ENCODE results near the gene HK2. TPM values are rescaled to one million over a fixed set of nuclear protein-coding genes. Genes with fewer than 3 reads are reported as not detected.

The HK2 gene
- total and polyA plus RNA-seq, 2 of the 4 experiments (the other 2 are of a cell fraction), result 17.4 to 20.9 TPM

DNA sequence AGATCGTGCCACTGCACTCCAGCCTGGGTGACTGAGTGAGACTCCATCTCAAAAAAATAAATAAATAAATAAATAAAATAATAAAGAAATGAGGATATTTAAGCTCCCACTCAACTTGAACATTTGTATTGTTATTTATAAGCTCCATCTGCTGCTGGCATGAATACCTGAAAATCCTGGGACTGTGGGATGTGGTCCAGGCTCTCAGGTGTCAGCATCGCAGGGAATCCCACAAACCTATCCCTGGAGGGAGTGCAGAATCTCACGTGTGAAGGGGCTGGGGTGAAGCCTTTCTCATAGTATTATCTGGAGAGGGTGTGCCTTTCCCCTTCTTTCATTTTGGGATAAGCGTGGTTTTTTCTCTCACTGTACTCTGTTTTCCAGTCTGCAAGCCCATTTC, 77.1 kb downstream of the HK2 start:
- Histone ChIP-seq H4K20me1 (ENCODE audit: insufficient read depth, low read length) (no peaks in the 10 kb centered on the region), H3K79me1 (ENCODE audit: low read depth in 1 of 2, low read length in 2 of 2) (no peaks in the 10 kb centered on the region), H3K9me1 (ENCODE audit: insufficient read depth, low read length) (peaks cover 7% of the 10 kb centered on the region), H3K27ac (ENCODE audit: insufficient read depth, low read length) (no peak overlapping the region), H3K4me3 (ENCODE audit: insufficient read depth, low read depth, low read length) (no peak overlapping the region), H2AK5ac (ENCODE audit: low read depth, low read length) (no peak overlapping the region), H2AFZ (replicated peaks; ENCODE audit: low read length, poor library complexity) (no peak overlapping the region), H3K4me2 (ENCODE audit: low read depth, low read length) (no peak overlapping the region), H3K14ac (replicated peaks; ENCODE audit: low read depth, low read length) (no peak overlapping the region), H4K91ac (ENCODE audit: insufficient read depth, low read depth, low read length) (no peak overlapping the region), H2BK120ac (ENCODE audit: low read depth, low read length) (no peak overlapping the region), H3K4me1 (ENCODE audit: control insufficient read depth, insufficient read depth, low read length) (peaks cover 8% of the 10 kb centered on the region), H2BK15ac (ENCODE audit: low read depth, low read length) (no peak overlapping the region), H3K9ac (ENCODE audit: low read depth, low read length) (no peak overlapping the region), H3K36me3 (ENCODE audit: control insufficient read depth, insufficient read depth, low read length) (no peaks in the 10 kb centered on the region), H2BK20ac (ENCODE audit: low read depth, low read length) (no peak overlapping the region), H3K27me3 (ENCODE audit: control insufficient read depth, insufficient read depth, low read length) (no peaks in the 10 kb centered on the region), H3K23ac (ENCODE audit: low read depth, low read length) (no peak overlapping the region), H4K8ac (ENCODE audit: low read depth in 2 of 2, low read length in 2 of 2) (no peak overlapping the region), H3K18ac (ENCODE audit: low read depth, low read length) (no peak overlapping the region), H3K4ac (ENCODE audit: low read depth, low read length) (no peak overlapping the region), H2AK9ac (replicated peaks; ENCODE audit: low read depth, low read length, poor library complexity) (no peak overlapping the region), H2BK5ac (ENCODE audit: low read depth, low read length, poor library complexity, severe bottlenecking) (no peak overlapping the region), H3K9me3 (ENCODE audit: control insufficient read depth, insufficient read depth, low read length) (no peaks in the 10 kb centered on the region), H3K56ac (ENCODE audit: extremely low read depth, insufficient read depth, low read length) (no peak overlapping the region), H4K5ac (ENCODE audit: low read depth, low read length) (no peak overlapping the region)
- dilution Hi-C loops (cut with HindIII; ENCODE audit: low sequenced_read_pairs, unreplicated experiment), result no loop called here
- intact Hi-C loops (cut with micrococcal nuclease), result no loop called here
- no peak for DNase-seq
- no CpG with 5 or more reads among the region's 4 CpGs for WGBS, 2 experiments (ENCODE audit: extremely low coverage in 2 of 2, insufficient read length in 1 of 2)
- no TSS peak for BruUV-seq (replicated peaks)
- in situ Hi-C loops (cut with MboI; ENCODE audit: low sequenced_read_pairs), result loop anchor here (10.0 to 25.0 kb wide), 2 partner anchors 494 to 701 kb away; no protein-coding TSS in a partner anchor
- ATAC-seq (ENCODE audit: low read depth), result no peak
- CTCF ChIA-PET, result no interaction called here
- POLR2A ChIA-PET (ENCODE audit: unreplicated experiment), result no interaction called here
- TF ChIP-seq RFX5 (IDR thresholded peaks at IDR 0.05; ENCODE audit: low read depth, low read length), result no peak
- no peak for TF ChIP-seq MAZ (IDR thresholded peaks at IDR 0.05; ENCODE audit: borderline replicate concordance, low read depth, low read length)
- TF ChIP-seq CEBPB (IDR thresholded peaks at IDR 0.05; ENCODE audit: low read depth, low read length), result no peak
- no peak for TF ChIP-seq RAD21 (IDR thresholded peaks at IDR 0.05; ENCODE audit: low read length)
- no peak for TF ChIP-seq BHLHE40 (IDR thresholded peaks at IDR 0.05; ENCODE audit: low read depth, low read length)
- TF ChIP-seq, protein P1, sequence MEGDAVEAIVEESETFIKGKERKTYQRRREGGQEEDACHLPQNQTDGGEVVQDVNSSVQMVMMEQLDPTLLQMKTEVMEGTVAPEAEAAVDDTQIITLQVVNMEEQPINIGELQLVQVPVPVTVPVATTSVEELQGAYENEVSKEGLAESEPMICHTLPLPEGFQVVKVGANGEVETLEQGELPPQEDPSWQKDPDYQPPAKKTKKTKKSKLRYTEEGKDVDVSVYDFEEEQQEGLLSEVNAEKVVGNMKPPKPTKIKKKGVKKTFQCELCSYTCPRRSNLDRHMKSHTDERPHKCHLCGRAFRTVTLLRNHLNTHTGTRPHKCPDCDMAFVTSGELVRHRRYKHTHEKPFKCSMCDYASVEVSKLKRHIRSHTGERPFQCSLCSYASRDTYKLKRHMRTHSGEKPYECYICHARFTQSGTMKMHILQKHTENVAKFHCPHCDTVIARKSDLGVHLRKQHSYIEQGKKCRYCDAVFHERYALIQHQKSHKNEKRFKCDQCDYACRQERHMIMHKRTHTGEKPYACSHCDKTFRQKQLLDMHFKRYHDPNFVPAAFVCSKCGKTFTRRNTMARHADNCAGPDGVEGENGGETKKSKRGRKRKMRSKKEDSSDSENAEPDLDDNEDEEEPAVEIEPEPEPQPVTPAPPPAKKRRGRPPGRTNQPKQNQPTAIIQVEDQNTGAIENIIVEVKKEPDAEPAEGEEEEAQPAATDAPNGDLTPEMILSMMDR (conservative IDR thresholded peaks at IDR 0.05; ENCODE audit: low read depth, low read length), result no peak
- no peak for TF ChIP-seq CHD1 (IDR thresholded peaks at IDR 0.05; ENCODE audit: low read depth, low read length)
- no peak for TF ChIP-seq NFE2L2 (IDR thresholded peaks at IDR 0.05; ENCODE audit: low read depth, low read length)
- no peak for TF ChIP-seq RCOR1 (IDR thresholded peaks at IDR 0.05; ENCODE audit: insufficient replicate concordance, low read length)
- TF ChIP-seq, protein P2, sequence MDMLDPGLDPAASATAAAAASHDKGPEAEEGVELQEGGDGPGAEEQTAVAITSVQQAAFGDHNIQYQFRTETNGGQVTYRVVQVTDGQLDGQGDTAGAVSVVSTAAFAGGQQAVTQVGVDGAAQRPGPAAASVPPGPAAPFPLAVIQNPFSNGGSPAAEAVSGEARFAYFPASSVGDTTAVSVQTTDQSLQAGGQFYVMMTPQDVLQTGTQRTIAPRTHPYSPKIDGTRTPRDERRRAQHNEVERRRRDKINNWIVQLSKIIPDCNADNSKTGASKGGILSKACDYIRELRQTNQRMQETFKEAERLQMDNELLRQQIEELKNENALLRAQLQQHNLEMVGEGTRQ (IDR thresholded peaks at IDR 0.05; ENCODE audit: low read depth, low read length), result no peak
- TF ChIP-seq POLR2A (IDR thresholded peaks at IDR 0.05; ENCODE audit: low read depth, low read length), result no peak
- no peak for TF ChIP-seq FOS (IDR thresholded peaks at IDR 0.05; ENCODE audit: low read depth, low read length)
- TF ChIP-seq MAFK (IDR thresholded peaks at IDR 0.05; ENCODE audit: low read depth, low read length), result no peak
- TF ChIP-seq MXI1 (IDR thresholded peaks at IDR 0.05; ENCODE audit: borderline replicate concordance, low read depth, low read length), result no peak
- TF ChIP-seq SMC3 (IDR thresholded peaks at IDR 0.05; ENCODE audit: low read depth, low read length), result no peak
- TF ChIP-seq, protein P3, sequence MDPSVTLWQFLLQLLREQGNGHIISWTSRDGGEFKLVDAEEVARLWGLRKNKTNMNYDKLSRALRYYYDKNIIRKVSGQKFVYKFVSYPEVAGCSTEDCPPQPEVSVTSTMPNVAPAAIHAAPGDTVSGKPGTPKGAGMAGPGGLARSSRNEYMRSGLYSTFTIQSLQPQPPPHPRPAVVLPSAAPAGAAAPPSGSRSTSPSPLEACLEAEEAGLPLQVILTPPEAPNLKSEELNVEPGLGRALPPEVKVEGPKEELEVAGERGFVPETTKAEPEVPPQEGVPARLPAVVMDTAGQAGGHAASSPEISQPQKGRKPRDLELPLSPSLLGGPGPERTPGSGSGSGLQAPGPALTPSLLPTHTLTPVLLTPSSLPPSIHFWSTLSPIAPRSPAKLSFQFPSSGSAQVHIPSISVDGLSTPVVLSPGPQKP (IDR thresholded peaks at IDR 0.05; ENCODE audit: borderline replicate concordance, low read depth, low read length), result no peak

All from IMR-90 (cell line).